D341Med (cell line): Measurements from ENCODE around the gene AMPD3.

Experiments
- DNase-seq: peaks from one replicate; pipeline ENCODE4 v3.0.0; 2012; ENCODE audit warnings: low spot score

AMPD3 gene

DNA sequence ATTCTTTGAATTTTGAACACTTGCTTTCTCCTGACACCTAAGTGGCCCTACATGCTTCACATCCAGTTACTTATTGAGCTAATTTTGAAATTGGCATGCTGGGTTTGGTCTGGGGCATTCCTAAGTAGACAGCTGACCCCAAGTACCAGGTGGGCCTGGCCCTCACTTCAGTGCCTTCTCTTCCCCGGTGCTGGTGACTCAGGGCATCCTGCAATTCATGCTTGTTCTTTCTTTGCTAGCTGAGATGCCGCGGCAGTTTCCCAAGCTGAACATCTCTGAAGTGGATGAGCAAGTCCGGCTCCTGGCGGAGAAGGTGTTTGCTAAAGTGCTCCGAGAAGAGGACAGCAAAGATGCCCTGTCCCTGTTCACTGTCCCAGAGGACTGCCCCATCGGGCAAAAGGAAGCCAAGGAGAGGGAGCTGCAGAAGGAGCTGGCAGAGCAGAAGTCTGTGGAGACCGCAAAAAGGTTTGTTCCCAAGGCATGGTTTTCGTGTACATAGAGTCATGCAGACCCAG lies 6.3 kb downstream of the AMPD3 start:
- DNase-seq = no peak

DNA sequence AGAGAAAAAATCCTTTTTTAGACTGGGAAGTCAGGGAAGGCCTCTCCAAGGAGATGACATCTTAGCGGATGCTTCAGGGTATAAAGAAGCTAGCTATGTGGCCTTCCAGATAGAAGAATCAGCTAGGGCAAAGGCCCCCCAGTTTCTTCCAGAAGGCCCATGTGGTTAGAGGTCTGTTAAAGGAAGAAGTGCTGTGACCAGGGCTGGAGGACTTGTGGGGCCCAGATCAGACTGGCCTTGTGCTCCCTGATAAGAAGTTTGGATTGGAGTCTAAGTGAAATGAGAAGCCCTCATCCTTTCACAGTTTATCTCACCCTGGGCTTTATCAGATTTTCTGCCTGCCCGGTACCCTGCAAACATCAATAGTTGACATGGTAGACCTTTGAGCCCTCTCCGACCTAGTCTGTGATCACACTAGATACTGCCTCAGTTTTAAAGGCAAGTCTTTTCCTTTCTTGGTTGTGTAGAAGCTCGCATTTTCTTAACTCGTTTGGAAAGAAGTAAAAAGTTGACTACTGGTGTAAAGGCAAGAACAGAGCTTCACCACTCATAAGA lies 7.8 kb downstream of the AMPD3 start:
- no peak for DNase-seq

DNA sequence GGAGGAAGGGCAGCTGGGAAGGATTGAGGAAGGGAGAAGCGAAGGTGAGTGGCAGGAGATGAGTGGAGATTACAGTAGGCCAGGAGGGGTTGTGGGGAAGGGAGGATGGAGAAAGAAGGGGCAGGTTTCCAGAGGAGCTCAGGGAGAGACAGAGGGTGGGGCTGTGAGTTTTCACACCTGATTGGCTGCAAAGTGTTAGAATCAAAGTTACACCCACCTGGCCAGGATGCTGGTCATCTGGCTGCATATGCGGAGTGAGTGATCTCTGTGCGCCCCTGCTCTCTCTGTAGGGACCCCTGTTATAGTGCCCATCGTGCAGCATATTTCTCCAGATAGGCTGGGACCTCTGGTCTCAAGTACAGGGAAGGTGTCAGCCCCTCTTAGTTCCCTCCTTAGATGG lies 18.3 kb downstream of the AMPD3 start:
- DNase-seq = no peak

DNA sequence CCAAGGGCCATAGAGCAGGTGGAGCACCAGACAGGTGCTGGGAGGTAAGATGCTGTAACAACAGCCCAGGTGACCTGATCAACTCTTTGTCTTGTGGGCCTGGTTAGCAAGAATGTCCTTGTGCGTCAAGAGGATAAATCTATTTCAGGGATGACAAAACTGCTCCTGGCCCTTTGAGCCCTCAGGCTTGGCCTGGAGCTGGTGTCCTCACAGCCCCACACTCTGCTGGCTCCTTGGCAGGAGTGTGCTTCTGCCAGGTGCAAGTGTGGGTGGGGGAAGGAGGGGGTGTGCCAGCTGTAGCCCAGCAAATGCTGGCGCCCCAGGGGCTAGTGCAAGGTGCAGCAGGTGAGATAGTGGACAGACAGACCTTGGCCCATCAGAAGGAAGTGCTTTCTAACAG lies 19.5 kb downstream of the AMPD3 start:
- no peak for DNase-seq

DNA sequence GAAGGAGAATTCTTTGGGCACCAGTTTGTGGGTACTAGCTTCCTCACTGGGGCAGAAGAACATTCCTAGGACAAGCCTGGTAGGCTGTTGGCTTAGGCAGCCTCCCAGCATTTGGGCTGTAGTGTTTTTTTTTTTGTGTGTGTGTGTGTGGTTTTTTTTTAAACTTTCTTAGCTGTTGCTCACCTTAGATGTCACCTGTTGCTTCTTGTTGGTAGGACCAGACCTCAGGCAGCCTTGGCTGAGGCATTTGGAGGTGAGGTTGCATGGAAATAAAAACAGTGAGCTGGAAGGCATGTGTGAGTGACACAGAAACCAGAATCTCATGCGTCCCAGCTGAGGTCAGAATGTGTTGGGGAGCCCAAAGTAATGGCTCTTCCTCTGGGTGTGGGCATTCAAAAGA lies 21.3 kb downstream of the AMPD3 start:
- no peak for DNase-seq

DNA sequence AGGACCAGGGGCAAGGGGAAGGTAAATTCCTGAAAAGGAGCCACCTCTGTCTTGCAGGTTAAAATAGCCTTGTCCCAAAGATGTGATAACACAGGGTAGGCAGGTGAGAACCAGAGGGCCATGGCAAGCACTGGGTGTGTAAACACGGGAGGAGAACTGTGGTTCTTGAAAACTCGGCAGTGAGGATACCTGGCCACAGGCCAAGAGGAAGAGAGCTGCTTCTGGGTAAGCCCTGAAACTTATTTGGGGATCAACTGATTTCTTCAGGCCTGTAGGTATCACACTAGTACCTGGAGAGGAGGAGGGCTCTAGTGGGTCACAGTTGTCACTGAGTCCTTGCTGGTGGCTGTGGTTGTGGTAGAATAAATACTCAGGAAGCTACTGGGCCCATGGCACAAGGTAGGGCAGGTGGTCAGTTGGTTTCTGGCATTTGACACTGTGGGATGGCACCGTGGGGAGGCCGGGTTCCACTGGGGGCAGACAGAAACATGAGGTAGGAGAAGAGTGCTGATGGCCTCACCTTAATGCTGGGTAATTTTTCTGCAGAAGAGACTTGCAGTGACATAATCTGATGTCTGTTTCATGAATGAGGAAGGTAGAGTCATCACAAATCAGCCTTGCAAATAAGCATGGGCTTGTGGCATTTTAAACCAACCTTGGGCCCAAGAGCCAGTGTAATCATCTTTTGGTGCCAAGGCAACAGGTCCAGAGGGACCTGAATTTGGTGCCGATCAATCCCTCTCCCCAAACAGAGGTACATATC lies 22.0 kb downstream of the AMPD3 start:
- DNase-seq = no peak

DNA sequence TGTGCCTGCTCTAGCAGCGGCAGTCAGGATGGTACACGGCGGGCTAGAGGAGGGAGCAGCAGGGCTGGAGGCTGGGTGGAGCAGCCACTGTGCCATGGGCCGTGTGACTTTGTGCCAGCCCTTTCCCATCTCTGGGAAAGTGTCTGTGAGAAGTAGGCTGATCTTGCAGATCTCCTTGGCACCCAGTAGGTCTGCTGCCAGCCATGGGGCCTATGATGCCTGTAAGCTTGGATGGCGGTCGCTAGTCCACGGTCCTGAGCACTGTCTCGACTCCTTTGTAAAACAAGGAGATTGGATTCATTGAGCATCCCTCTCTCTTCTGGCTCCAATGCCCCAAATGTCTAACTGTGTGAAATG lies 22.6 kb downstream of the AMPD3 start:
- DNase-seq = no peak

DNA sequence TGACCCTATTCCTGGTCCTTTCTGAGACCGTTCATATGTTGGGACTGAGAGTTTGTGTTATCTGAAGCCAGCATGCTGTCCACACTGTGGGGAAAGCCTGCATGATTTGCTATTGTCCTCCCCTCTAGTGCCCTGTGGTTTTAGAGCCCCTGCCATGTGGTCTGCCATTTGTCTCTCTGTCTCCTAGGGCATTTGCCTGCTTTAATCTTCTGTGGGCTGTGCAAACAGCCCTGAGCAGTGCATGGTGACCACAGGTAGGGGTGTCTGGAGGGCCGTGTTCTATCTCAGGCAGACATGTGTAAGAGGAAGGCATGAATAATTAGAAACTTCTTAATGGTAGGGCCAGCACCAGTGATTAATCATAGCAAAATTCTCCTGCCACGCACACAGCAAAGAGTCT lies 23.0 kb downstream of the AMPD3 start:
- DNase-seq = no peak

DNA sequence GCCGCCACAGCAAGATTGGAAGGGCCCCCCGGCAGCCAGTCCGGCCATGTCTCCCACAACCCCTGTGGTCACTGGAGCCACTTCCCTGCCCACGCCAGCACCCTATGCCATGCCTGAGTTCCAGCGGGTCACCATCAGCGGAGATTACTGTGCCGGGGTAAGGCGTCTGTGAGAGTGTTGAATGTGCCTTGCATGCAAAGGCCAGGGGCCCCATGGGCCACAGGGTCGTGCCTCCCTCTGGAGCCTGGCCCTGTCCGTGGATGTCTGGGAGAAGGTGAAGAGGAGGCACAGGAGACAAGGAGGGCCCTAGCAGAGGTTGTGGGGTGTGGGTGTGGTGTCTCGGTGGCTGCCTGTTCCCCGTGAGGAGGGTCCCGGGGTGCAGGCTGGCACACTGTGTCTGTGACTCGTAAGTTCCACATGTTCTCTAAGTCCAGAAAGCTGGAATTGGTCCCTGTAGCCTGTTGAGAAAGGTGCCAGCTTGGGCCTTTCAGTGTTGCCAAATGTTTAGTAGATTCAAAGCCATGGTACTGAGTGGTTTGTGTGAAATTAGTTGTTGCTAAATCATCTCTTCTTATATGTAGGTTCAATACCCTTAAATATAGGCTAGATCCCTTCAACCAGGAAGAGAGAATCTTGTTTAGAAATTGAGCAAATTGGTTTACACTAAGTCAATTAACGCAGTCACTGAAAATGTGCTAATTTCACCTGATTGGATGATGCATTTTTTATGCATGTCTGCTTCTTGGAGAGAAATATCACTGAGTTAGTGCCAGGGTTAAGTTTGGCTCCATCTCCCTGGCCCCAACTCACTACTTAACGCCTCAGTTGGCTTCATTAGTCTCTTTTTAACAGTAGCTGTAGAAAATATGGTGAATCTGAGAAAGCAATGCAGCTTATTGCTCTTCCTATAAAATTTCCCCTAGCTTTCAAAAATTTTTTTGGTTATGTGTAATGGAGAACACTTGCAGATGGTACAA lies 23.8 kb downstream of the AMPD3 start:
- no peak for DNase-seq

DNA sequence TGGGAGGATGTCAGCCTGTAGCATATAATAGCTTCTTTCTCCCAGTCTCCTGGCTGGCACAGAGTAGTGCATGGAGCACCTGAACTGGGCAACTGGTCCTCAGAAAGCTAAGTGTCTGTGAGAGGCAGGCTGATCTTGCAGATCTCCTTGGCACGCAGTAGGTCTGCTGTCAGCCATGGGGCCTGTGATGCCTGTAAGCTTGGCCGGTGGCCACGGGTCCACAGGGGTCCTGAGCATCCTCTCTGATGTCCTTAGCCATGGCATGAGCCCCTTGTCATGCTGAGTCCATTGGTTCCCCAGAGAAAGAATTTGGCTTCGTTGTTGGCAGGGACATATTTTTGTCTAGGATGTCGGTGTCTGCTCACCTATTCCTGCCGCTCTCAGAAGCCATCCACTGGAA lies 25.0 kb downstream of the AMPD3 start:
- DNase-seq = no peak

DNA sequence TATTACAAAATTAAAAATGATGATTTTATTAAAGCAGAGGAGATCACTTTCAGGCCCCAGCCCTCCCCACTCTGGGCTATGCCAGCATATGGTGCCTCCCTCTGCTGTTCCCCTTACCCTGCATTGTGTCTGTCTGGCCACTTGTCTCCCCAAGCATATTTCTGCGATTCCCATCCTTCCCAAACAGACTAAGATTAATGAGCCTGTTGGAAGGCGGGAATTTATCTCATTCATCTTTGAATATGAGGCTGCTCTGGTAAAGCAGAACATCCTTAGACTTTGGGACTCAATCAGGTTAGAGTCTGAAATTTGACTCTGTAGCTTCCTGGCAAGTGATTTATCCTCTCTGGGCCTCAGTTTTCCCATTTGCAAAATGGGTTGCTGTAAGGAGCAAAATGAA lies 25.7 kb downstream of the AMPD3 start:
- DNase-seq = no peak

DNA sequence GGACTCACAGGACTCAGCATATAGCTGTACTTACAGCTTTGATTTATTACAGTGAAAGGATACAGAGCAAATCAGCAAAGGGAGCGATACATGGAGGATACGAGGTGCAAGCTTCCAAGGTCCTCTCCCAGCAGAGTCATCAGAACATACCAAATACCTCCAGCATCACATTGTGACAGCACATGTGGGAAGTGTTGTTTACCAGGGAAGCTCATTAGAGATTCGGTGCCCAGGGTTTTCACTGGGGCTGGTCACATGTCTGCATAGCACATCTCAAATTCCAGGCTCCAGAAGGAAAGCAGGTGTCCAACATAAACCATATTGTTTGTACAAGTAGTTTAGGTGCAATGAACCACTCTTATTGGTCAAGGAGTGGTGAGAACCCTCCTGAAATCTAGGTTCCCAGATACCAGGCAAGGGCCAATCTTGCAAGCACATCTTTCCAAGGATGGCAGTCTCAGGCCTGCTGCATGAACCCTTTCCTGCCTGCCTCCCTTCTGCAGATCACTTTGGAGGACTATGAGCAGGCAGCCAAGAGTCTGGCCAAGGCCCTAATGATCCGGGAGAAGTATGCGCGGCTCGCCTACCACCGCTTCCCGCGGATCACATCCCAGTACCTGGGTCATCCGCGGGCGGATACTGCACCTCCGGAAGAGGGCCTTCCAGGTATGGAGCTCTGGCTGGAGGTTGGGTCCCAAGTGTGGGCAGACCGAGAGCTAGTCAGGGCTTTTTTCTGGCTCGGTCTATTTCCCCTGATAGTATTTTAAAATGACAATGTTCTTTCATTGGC lies 26.7 kb downstream of the AMPD3 start:
- DNase-seq = no peak

DNA sequence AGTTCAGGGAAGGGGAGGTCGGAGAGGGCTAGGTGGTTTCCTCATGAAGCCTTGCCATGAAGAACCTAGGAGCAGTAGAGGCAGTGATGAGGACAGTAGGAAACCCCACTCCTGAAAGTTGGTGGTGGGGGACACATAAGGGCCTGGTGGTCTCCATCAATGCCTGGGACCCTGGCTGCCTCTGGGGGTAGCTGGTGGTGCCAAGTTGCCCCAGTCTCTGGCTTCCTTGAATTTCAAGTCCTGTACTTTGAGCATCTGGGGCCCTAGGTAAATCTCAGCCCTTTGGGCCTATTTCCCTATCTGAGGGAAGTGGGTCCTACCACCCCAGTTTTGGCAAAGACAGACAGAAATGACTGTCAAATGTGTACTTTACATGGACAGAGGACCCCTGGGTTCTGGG lies 28.1 kb downstream of the AMPD3 start:
- DNase-seq = no peak

DNA sequence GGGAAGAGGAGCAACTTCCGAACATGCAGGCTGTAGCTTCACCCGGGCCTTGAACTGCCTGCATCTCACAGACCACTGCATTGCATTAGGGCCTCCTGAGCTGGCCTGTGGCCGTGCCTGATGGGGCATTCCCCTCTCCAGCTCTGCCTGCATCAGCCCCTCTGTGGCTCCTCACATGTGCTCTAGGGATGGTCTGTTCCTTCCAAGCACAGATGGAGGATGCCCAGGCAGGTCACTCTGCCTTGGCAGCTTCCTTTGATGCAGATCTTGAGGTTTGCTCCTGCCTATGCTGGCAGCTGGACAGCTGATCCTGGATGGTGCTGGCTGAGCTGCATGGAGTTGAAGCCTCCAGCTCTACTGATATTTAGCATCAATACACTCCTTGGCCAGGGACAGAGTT lies 28.5 kb downstream of the AMPD3 start:
- no peak for DNase-seq

DNA sequence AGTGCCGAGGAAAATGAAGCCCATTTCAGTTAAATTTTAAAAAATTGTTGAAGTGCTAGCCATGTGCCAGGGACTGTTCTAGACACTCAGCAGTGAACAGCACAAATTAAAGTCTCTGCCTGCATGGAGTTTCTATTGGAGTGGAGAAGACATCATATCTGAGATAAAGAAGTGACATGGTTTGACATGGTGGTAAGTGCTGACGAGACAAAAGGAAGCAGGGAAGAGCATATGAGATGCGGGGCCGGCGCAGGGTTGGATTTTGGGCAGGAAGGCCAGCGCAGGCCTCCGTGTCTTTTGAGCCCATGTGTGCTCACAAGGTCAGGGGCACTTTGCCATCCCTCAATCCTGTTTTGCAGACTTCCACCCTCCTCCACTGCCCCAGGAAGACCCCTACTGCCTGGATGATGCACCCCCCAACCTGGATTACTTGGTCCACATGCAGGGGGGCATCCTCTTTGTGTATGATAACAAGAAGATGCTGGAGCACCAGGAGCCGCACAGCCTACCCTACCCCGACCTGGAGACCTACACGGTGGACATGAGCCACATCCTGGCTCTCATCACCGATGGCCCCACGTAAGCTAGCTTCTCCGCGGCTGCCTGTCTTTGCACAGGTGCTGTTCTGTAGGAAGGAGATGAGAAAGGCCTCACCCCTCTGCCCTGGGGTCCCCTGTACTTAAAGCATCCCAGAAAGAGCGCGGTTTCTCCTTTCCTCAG lies 29.6 kb downstream of the AMPD3 start:
- DNase-seq = no peak

DNA sequence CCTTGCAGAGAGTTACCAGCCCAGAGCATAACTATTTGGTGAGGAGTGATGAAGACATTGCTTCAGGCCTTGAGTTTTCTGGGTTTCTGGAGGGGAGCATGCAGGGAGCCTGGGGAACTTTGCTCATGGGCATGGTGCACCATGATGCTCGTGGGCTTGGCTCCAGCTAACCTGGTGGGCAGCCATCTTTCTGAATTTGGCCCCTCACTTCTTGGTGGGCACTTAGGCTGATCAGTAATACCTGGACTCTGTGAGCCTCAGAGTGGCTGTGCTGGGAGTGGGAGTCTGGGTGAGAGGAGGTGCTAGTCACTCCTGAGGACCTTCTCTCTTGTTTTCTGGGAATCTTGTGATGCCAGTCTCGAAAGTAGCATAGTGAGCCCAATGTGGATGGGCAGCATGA lies 30.6 kb downstream of the AMPD3 start:
- DNase-seq = no peak

DNA sequence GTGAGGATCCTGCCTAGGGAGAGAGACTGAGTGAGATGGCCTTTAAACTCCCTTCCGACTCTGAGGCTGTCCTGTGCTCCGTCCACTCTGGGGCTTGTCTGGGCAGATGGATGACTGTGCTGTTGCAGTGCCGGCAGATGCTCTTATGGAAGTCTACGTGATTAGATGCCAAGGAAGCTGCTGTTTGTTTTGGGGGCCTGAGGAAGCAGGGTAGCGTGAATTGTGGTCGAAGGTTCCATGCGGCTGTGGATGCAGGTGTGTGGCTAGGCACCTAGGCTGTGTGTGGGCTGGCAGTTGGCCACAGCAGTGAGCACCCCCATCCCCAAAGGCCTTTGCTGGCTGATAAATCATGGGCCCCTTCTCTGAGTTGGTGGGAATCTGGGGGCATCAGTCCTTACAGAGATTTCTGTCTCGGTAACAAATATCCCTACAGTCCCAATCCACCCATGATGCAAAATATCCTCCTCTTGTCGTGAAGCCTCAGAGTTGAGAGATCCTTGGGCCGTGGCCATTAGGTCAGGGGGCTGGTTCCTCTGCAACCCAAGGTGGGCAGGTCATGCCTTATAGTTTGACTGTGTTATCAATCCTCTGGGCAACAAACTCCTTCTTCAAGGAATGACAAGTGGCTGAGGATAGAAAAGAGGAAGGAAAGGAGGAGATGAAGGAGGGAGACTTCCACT lies 31.2 kb downstream of the AMPD3 start:
- DNase-seq = no peak

DNA sequence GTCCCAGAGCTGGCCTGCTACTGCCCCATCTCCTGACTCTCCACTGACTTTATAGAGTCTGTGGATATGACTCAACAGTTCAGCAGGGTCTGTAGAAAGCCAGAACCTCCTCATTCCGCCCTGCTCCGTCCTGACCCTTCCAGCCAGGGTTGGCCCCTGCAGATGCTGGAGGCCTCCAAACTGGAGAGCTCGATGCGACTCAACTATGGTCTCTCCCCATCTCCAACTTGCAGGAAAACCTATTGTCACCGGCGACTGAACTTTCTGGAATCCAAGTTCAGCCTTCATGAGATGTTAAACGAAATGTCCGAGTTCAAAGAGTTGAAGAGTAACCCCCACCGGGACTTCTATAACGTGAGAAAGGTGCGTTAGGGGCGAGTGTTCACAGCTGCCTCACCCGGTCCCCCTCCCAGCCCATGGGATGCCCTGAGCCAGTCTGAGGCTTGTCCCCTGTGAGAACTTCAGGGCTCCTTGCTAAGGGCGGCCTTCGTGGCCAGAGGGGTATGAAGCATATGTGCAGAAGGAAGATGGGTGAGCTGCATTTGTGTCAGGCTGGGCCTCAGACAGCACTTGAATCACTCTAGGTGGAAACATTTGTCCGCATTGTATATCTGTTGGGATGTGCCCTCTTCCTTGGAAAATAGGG lies 32.1 kb downstream of the AMPD3 start:
- no peak for DNase-seq

DNA sequence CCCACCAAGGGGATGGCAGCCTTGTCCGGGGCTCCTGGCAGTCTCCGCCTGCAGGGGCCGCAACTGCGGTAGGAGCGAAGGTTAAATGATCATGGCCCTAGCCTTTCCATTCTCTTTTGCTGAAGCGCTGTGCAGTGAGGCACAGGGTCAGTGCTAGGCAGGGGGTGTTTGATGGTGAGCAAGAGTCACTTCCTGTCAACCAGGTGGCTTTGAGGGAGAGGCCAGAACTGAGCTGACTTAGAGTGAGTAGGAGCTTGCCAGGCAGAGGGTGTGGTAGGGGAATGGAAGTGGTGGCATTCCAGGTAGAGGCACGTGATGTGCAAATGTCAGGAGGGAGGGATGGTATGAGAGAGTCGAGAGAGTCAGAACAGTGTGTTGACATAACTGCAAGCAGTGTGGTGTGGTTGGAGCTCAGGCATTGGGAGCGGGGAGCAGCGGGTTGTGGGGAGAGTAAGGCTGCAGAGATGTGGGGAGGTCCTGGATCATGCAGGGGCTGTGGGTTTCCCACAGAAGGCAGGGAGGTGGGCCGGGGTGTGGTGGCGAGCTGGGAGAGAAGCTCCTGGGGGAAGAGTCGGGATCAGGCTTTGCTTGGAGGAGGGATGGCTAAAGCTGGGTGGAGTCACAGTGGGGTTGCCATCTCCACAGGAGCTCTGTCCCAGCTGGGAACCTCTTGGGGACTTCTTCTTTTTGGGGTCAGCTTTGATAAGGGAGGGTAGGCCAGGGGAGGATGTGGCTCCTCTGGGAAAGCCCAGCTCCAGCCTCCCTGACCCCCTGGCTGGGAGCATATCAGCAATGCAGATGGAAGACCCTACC lies 33.3 kb downstream of the AMPD3 start:
- no peak for DNase-seq
